ENCODE measurements around the gene TTC4. TPM values are rescaled to one million over a fixed set of nuclear protein-coding genes. Genes with fewer than 3 reads are reported as not detected.
"Not testable (repeated sequence)": the region's sequence is repeated elsewhere in the genome, so short reads cannot be mapped to it uniquely, and the experiment has no call there.

Gene TTC4
- total RNA-seq, 2 donors from 2014 or later = 9.1 to 9.7 TPM

DNA sequence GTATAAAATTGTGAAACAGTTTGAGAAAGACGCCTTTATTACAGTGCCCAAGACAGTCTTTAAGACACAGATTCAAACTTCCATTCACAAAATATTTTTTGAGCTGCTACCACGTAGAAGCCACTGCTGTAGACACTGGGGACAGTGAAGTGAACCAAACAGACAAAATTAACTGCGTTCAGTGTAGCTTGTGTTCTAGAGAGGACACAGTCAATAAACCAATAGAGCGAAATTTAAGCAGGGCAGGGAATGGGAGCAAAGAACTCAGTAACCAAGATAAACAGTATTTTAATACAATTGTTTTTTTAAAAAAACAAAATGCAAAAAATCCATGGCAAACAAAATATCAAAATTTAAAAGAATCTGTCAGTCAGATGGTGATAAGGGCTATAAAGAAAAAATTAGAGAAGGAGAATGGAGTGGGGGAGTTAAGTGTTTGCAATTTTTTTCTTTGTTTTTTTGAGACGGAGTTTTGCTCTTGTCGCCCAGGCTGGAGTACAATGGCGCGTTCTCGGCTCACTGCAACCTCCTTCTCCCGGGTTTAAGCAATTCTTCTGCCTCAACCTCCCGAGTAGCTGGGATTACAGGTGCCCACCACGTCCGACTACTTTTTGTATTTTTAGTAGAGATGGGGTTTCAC, 49.4 kb downstream of the TTC4 start:
- H3K4me1 Mint-ChIP-seq = peaks cover 17% of the 10 kb centered on the region
- H3K9me3 ChIP-seq (ENCODE audit: control insufficient read depth, low read length, poor library complexity, severe bottlenecking) = no peaks in the 10 kb centered on the region
- H3K4me3 Mint-ChIP-seq = peak overlapping the region; percentile 97
- no peaks in the 10 kb centered on the region for H3K27me3 Mint-ChIP-seq
- peaks cover 2% of the 10 kb centered on the region for H3K36me3 Mint-ChIP-seq (ENCODE audit: low read depth)
- DNase-seq (no peak), ATAC-seq (peak; percentile 22)
- peak overlapping the region; percentile 93 for H3K27ac Mint-ChIP-seq

DNA sequence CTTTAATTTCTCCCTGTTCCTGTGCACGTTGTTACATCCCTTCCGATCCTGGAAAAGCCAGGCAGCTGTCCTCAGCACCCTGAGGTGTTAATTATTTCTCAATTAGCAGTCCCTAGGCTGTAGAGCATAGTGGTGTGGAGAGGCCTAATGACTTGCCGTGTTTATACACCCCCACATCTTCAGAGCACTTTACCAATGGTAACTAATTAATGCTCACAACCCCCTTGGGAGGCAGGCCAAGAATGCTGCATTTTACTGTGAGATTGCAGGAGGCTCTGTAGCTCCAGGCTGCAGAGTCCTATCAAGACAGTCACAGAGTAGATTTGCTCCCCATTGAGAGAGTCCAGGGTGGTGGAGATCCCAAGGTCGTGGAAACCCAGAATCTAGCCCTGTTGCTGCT, 51.1 kb downstream of the TTC4 start:
- no peak for ATAC-seq
- no peak overlapping the region for H3K4me3 Mint-ChIP-seq
- H3K36me3 Mint-ChIP-seq (ENCODE audit: low read depth) = no peaks in the 10 kb centered on the region
- no peak for DNase-seq
- no peaks in the 10 kb centered on the region for H3K27me3 Mint-ChIP-seq
- H3K9me3 ChIP-seq (ENCODE audit: control insufficient read depth, low read length, poor library complexity, severe bottlenecking) = no peaks in the 10 kb centered on the region
- peaks cover 17% of the 10 kb centered on the region for H3K4me1 Mint-ChIP-seq
- no peak overlapping the region for H3K27ac Mint-ChIP-seq

DNA sequence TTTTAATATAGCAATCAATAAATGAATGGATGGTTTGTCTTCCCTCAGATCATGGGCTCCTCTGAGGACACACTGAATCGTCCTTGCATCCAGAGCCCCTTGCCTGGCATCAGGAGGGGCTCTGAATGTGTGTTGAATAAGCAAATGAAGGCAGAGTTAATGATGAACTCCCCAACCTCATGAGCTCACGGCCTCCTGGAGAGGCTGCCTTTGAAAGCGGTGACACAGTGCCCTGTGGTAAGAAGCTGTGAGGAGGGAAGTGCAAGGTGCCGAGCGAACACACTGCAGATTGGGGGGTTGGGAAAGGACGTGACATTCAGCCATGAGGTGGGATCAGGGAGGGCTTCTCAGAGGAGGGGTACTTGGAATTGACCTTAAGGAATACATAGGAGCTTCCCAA, 51.9 kb downstream of the TTC4 start:
- Mint-ChIP-seq H3K27me3 (no peaks in the 10 kb centered on the region), H3K4me1 (peaks cover 17% of the 10 kb centered on the region), H3K4me3 (no peak overlapping the region), H3K27ac (no peak overlapping the region), H3K36me3 (ENCODE audit: low read depth) (no peaks in the 10 kb centered on the region)
- H3K9me3 ChIP-seq (ENCODE audit: control insufficient read depth, low read length, poor library complexity, severe bottlenecking) = no peaks in the 10 kb centered on the region
- no peak for ATAC-seq
- DNase-seq = no peak

DNA sequence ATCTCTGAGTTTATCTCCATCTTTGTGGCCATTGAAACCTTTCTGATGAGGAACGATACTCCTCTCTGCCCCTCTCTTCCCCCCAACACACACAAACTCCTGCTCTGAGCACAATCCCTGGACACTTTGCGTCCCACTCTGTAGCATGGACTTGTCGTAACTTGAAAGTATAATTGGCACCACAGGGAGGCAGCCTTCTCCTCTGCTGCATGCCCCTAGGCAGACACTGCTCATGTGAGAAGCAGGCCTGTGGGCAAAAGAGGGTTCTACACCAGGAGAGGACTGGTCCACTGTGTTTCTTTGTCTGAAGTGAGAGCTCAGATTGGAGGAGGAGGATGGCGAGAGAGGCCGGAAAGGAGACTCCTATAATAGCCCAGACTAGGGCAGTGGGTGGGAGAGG, 52.4 kb downstream of the TTC4 start:
- ATAC-seq = no peak
- no peak overlapping the region for H3K27ac Mint-ChIP-seq
- H3K27me3 Mint-ChIP-seq = no peaks in the 10 kb centered on the region
- H3K9me3 ChIP-seq (ENCODE audit: control insufficient read depth, low read length, poor library complexity, severe bottlenecking) = no peaks in the 10 kb centered on the region
- H3K4me1 Mint-ChIP-seq = peaks cover 16% of the 10 kb centered on the region
- DNase-seq = no peak
- no peak overlapping the region for H3K4me3 Mint-ChIP-seq
- peaks cover 2% of the 10 kb centered on the region for H3K36me3 Mint-ChIP-seq (ENCODE audit: low read depth)

DNA sequence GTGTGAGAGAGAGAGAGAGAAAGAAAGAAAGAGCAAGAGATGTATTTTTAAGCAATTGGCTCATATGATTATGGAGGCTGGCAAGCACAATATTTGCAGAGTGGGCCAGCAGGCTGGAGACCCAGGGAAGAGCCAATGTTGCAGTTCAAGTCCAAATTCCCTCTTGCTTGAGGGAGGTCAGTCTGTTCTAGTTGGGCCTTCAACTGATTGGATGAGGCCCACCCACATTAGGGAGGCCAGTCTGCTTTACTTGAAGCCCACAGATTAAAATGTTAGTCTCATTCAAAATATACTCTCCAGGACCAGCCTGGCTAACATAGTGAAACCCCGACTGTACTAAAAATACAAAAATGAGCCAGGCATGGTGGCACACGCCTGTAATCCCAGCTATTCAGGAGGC, 57.3 kb downstream of the TTC4 start:
- no peak for DNase-seq
- no peaks in the 10 kb centered on the region for H3K9me3 ChIP-seq (ENCODE audit: control insufficient read depth, low read length, poor library complexity, severe bottlenecking)
- H3K4me1 Mint-ChIP-seq = peaks cover 2% of the 10 kb centered on the region
- no peak overlapping the region for H3K27ac Mint-ChIP-seq
- no peak overlapping the region for H3K4me3 Mint-ChIP-seq
- no peak for ATAC-seq
- H3K27me3 Mint-ChIP-seq = no peaks in the 10 kb centered on the region
- peaks cover 2% of the 10 kb centered on the region for H3K36me3 Mint-ChIP-seq (ENCODE audit: low read depth)

DNA sequence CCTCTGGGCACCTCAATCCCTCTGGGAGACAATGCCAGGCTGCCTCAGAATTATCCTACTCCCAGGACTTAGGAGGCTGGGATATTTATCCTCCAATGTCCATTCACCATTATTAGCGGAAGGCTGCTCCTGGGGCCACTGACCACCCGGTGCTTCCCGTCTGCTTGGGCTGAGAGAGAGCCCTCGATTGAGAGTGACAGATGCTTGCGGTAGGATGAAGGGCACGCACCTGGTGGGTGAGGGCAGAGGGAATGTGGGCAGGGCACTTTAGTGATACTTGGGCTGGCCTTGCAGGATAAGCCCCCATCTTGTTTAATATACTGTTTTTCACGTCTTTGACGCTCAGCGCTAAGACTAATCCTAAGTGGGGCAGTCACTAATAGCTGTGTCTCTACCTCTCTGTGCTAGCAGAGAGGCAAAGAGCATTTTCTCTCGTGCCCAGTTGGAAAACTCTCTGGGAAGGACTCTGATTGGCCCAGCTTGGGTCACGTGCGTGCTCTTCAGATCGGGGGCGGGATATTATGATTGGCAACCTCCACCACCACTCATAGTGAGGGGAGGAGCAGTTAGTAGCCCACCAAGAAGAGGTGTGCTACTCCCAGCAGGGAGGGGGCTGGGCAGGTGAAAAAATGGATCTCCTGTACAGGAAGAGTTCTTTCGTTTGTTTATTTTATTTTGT, 59.3 kb downstream of the TTC4 start:
- no peak for ATAC-seq
- Mint-ChIP-seq H3K4me3 (no peak overlapping the region), H3K27me3 (no peaks in the 10 kb centered on the region), H3K27ac (no peak overlapping the region), H3K4me1 (peaks cover 6% of the 10 kb centered on the region), H3K36me3 (ENCODE audit: low read depth) (peaks cover 9% of the 10 kb centered on the region)
- H3K9me3 ChIP-seq (ENCODE audit: control insufficient read depth, low read length, poor library complexity, severe bottlenecking) = no peaks in the 10 kb centered on the region
- no peak for DNase-seq

DNA sequence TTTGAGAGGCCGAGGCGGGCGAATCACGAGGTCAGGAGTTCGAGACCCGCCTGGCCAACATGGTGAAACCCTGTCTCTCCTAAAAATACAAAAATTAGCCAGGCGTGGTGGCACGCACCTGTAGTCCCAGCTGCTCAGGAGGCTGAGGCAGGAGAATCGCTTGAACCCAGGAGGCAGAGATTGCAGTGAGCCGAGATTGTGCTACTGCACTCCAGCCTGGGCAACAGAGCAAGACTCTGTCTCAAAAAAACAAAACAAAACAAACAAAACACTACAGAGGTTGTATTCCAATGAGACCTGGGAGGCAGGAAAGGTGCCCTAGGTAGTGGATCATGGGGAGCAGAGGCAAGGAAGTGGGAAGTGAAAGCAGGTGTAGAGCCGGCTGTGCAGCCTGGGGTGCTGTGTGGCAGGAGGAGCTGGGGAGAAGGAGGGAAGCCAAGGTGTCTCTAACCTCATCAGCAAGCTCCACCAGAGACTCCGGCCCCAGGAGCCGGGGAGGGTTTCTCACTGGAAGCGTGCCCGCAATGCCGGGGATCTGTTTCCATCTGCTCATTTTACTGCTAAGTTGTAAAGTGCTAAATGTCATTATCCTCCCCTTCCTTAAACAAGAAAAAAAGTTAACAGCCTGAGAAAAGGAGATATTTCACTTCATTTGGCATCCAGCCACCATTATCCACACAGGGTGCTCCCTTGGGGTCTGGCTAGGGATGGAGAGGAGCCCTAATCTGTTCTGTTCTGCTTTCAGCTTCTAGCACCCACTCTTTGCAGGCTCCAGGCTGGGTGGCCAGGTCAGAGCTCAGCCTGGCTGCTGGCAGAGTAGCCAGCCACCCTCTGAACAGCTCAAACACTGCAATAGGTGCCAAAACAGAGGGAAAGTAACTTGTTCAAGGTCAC, 60.4 kb downstream of the TTC4 start:
- not testable (repeated sequence) for H3K4me3 Mint-ChIP-seq; DNase-seq; ATAC-seq; H3K9me3 ChIP-seq (ENCODE audit: control insufficient read depth, low read length, poor library complexity, severe bottlenecking); H3K36me3 Mint-ChIP-seq (ENCODE audit: low read depth); H3K4me1 Mint-ChIP-seq; H3K27ac Mint-ChIP-seq; H3K27me3 Mint-ChIP-seq

DNA sequence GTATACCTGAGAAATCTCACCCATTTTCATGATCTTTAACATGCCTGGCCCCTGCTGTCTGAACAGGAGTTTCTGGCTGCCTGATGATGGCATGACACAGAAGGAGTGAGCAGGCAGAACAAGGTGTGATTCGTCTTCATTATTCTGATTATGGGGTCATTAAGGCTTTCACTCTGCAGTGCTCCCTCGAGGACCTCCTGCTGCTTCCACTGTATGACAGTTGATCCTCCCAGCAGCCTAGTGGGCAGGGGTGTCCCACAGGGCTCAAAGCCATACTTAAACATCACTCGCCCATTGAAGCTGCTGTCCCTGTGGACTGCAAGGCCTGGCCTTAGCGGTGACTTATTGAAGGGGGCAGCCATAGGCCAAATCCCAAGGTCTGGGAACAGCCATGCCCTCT, 61.4 kb downstream of the TTC4 start:
- peaks cover 9% of the 10 kb centered on the region for H3K36me3 Mint-ChIP-seq (ENCODE audit: low read depth)
- no peaks in the 10 kb centered on the region for H3K27me3 Mint-ChIP-seq
- DNase-seq = no peak
- no peak overlapping the region for H3K27ac Mint-ChIP-seq
- H3K9me3 ChIP-seq (ENCODE audit: control insufficient read depth, low read length, poor library complexity, severe bottlenecking) = no peaks in the 10 kb centered on the region
- no peak overlapping the region for H3K4me3 Mint-ChIP-seq
- no peak for ATAC-seq
- H3K4me1 Mint-ChIP-seq = peaks cover 8% of the 10 kb centered on the region

DNA sequence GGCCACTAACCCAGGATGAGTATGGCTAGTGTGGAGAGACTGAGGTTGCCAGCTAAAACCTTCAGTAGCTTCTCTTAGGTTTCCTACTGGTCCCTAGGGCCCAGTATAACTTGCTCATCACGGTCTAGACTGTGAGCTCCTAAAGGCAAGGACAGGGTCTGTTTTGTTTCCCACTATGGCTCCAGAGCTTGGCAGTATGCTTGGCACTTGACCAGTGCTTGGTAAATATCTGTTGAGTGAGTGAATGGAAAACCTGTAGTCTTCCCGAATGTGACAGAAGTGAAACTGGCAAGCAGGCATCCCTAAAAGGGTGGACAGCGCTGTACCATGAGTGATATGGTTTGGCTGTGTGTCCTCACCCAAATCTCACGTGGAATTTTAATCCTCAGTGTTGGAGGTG, 61.8 kb downstream of the TTC4 start:
- no peak overlapping the region for H3K4me3 Mint-ChIP-seq
- no peak overlapping the region for H3K27ac Mint-ChIP-seq
- H3K4me1 Mint-ChIP-seq = peaks cover 8% of the 10 kb centered on the region
- DNase-seq (no peak), ATAC-seq (no peak)
- no peaks in the 10 kb centered on the region for H3K9me3 ChIP-seq (ENCODE audit: control insufficient read depth, low read length, poor library complexity, severe bottlenecking)
- peaks cover 9% of the 10 kb centered on the region for H3K36me3 Mint-ChIP-seq (ENCODE audit: low read depth)
- no peaks in the 10 kb centered on the region for H3K27me3 Mint-ChIP-seq

DNA sequence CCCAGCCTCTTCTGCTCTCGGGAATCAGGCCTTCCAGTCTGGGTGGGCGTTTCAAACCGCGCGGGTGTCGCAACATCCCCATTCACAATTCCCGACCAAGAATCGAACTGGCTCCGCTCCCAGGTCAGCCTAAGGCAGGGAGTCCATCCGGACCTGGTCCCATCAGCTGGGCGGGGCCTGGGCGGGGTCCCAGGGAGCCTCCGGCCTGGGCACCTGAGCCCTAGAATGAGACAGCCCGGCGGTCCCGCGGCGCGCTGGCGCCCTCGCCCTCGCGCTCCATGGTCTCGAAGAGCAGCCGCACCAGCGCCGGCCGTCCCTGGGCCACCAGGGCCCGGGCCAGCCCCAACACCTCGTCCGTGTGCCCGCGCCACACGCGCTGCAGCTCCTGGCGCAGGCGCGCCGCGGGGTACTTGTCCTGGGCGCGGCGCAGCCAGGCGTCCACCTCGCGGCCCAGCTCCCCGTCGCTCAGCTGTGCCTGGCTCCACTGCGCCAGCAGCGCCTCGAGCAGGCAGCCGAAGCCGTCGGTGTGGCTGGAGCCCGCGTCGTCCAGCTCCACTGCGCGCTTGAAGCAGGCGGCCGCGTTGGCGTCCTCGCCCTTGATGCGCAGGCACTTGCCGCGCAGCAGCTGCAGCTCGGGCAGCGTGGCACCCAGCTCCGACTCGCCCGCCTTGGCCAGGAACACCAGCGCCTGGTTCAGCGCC, 65.5 kb downstream of the TTC4 start:
- DNase-seq (no peak), ATAC-seq (no peak)
- no peaks in the 10 kb centered on the region for H3K9me3 ChIP-seq (ENCODE audit: control insufficient read depth, low read length, poor library complexity, severe bottlenecking)
- peaks cover 7% of the 10 kb centered on the region for H3K4me1 Mint-ChIP-seq
- H3K27me3 Mint-ChIP-seq = no peaks in the 10 kb centered on the region
- peaks cover 11% of the 10 kb centered on the region for H3K36me3 Mint-ChIP-seq (ENCODE audit: low read depth)
- no peak overlapping the region for H3K27ac Mint-ChIP-seq
- no peak overlapping the region for H3K4me3 Mint-ChIP-seq

DNA sequence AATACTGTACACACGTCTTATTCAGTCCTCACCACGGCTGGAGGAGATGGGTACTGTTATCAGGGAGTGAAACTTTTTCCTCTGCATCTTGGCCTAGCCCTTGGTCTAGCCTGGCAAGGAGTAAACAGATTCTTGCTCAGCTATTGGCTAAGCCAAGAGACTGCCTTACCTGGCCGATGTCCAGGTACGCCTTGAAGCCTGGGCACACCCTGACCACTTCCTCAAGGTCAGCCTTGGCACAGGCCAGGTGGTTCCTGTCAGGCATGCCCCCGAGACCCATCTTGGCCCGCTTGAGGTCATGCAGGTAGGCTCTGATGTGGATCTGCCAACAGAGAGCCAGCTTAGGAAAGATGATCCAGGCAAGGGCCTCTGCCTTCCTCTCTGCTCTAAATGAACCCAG, 66.5 kb downstream of the TTC4 start:
- no peak overlapping the region for H3K4me3 Mint-ChIP-seq
- H3K36me3 Mint-ChIP-seq (ENCODE audit: low read depth) = peaks cover 15% of the 10 kb centered on the region
- DNase-seq = no peak
- no peak for ATAC-seq
- H3K9me3 ChIP-seq (ENCODE audit: control insufficient read depth, low read length, poor library complexity, severe bottlenecking) = no peaks in the 10 kb centered on the region
- no peaks in the 10 kb centered on the region for H3K27me3 Mint-ChIP-seq
- H3K27ac Mint-ChIP-seq = peak overlapping the region; percentile 2
- peaks cover 11% of the 10 kb centered on the region for H3K4me1 Mint-ChIP-seq

DNA sequence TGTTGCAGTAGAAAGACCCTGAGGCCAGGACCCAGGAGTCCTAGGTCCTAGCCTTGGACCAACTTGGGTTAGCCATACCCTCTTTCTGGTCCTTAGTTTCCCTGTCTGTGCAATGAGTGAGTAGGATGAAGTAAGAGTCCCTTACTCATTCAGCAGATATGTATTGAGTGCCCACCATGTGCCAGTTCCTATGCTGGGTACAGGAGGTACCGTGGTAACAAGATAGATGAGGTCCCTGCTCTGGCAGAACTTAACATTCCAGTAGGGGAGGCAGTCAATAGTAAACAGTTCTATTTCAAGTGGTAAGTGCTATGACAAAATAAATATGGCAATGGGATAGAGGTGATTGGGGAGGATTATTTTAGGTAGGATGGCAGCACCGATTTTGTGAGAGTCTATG, 66.9 kb downstream of the TTC4 start:
- ATAC-seq (no peak), DNase-seq (no peak)
- Mint-ChIP-seq H3K36me3 (ENCODE audit: low read depth) (peaks cover 17% of the 10 kb centered on the region), H3K4me1 (peaks cover 11% of the 10 kb centered on the region), H3K4me3 (no peak overlapping the region), H3K27ac (peak overlapping the region; percentile 2), H3K27me3 (no peaks in the 10 kb centered on the region)
- H3K9me3 ChIP-seq (ENCODE audit: control insufficient read depth, low read length, poor library complexity, severe bottlenecking) = no peaks in the 10 kb centered on the region

DNA sequence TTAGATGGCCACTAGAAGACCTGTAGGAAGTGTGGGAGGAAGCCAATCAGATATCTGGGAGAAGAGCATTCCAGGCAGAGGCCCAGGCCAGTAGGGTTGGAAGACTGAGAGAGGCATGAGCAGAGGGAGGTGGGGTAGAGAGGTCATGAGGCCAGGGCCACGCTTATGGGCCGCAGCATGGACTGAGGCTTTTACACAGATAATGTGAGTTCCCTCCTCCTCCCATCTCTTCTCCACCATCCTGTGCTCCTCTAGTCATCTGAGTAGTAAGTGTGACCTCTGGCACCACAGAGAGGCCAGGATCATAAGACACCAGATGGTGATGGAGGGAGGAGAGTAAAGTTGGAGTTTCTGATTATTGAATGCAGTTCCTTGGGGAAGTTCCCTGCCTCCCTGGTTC, 68.4 kb downstream of the TTC4 start:
- H3K4me1 Mint-ChIP-seq = peaks cover 8% of the 10 kb centered on the region
- H3K9me3 ChIP-seq (ENCODE audit: control insufficient read depth, low read length, poor library complexity, severe bottlenecking) = no peaks in the 10 kb centered on the region
- H3K36me3 Mint-ChIP-seq (ENCODE audit: low read depth) = peaks cover 13% of the 10 kb centered on the region
- DNase-seq (no peak), ATAC-seq (no peak)
- H3K27me3 Mint-ChIP-seq = no peaks in the 10 kb centered on the region
- H3K27ac Mint-ChIP-seq = no peak overlapping the region
- H3K4me3 Mint-ChIP-seq = no peak overlapping the region

Measured in T-helper 17 cell (primary cell).